HEK293 (cell line): ENCODE data around the gene SOWAHA.

Experiments used
- CTCF ChIA-PET: fragments of 350-600 bp; formaldehyde crosslinking; extraction: SDS; loops from one replicate; lab custom pipeline; 2021; ENCODE audit warnings: antibody characterized with exemption; lab: Yijun Ruan, JAX
- POLR2A ChIA-PET: fragments of 300-600 bp; formaldehyde crosslinking; extraction: SDS; loops from one replicate; lab custom pipeline; 2020; ENCODE audit warnings: antibody characterized with exemption, inconsistent platforms; lab: Yijun Ruan, JAX
- H3K27ac ChIP-seq: fragments of 200-500 bp; sonication (Bioruptor generic); 2 replicates; pipeline ENCODE4 v1.5.1; 2014; ENCODE audit warnings: low read depth, low read length, control low read depth, inconsistent platforms; ENCODE audit errors: extremely low read depth
- H3K36me3 ChIP-seq, 2 experiments: fragments of 200-500 bp in 1 of 2; sonication (Bioruptor generic) in 1 of 2; 1 replicate in 1 of 2; 2 replicates in 1 of 2; pipeline ENCODE4 v1.5.1; 2014 to 2017; ENCODE audit warnings: inconsistent platforms in 2 of 2, low read length in 2 of 2; ENCODE audit not compliant: control insufficient read depth in 2 of 2, insufficient read depth in 1 of 2
- H3K4me1 ChIP-seq: fragments of 200-500 bp; sonication (Bioruptor generic); 2 replicates; pipeline ENCODE4 v1.5.1; 2014; ENCODE audit warnings: mild to moderate bottlenecking, low read length, inconsistent platforms; ENCODE audit not compliant: control insufficient read depth, insufficient read depth
- H3K4me3 ChIP-seq: 2 replicates; pipeline ENCODE4 v1.5.1; 2011; ENCODE audit warnings: low read depth, mild to moderate bottlenecking, control low read depth, low read length, moderate library complexity
- H3K9me3 ChIP-seq: fragments of 200-500 bp; sonication (Bioruptor generic); 2 replicates; pipeline ENCODE4 v1.5.1; 2014; ENCODE audit warnings: low read depth, low read length, inconsistent platforms; ENCODE audit not compliant: control insufficient read depth, insufficient read depth
- BCL6B ChIP-seq: fragments of 450-650 bp; formaldehyde crosslinking; IDR thresholded peaks from 2 replicates; pipeline ENCODE4 v1.5.1; 2017; ENCODE audit warnings: missing biosample characterization, missing genetic modification characterization
- GLIS2 ChIP-seq: fragments of 450-650 bp; formaldehyde crosslinking; IDR thresholded peaks from 2 replicates; pipeline ENCODE4 v1.5.1; 2016; ENCODE audit warnings: missing biosample characterization, missing genetic modification characterization
- MEIS1 ChIP-seq: sonication (generic); formaldehyde crosslinking; IDR thresholded peaks from 2 replicates; pipeline ENCODE4 v1.8.1; 2022; ENCODE audit warnings: missing genetic modification reagents, mild to moderate bottlenecking, borderline replicate concordance
- RBAK ChIP-seq: fragments of 450-650 bp; formaldehyde crosslinking; IDR thresholded peaks from 2 replicates; pipeline ENCODE4 v1.5.1; 2016; ENCODE audit warnings: missing biosample characterization, missing genetic modification characterization
- YY1 ChIP-seq: fragments of 450-650 bp; formaldehyde crosslinking; IDR thresholded peaks from 2 replicates; pipeline ENCODE4 v1.5.1; 2018; ENCODE audit warnings: missing biosample characterization, missing genetic modification characterization
- ZBTB10 ChIP-seq: fragments of 450-650 bp; formaldehyde crosslinking; IDR thresholded peaks from 2 replicates; pipeline ENCODE4 v1.5.1; 2016; ENCODE audit warnings: missing biosample characterization, missing genetic modification characterization
- ZNF112 ChIP-seq: fragments of 450-650 bp; formaldehyde crosslinking; IDR thresholded peaks from 2 replicates; pipeline ENCODE4 v1.5.0; 2017; ENCODE audit warnings: missing biosample characterization, missing genetic modification characterization
- ZNF121 ChIP-seq: fragments of 450-650 bp; formaldehyde crosslinking; IDR thresholded peaks from 2 replicates; pipeline ENCODE4 v1.5.1; 2016; ENCODE audit warnings: missing biosample characterization, missing genetic modification characterization
- ZNF138 ChIP-seq: fragments of 450-650 bp; formaldehyde crosslinking; IDR thresholded peaks from 2 replicates; pipeline ENCODE4 v1.5.1; 2016; ENCODE audit warnings: missing biosample characterization, missing genetic modification characterization, borderline replicate concordance
- ZNF16 ChIP-seq: fragments of 450-650 bp; formaldehyde crosslinking; IDR thresholded peaks from 2 replicates; pipeline ENCODE4 v1.5.1; 2016; ENCODE audit warnings: low read depth, missing biosample characterization, missing genetic modification characterization
- ZNF223 ChIP-seq: fragments of 450-650 bp; formaldehyde crosslinking; IDR thresholded peaks from 2 replicates; pipeline ENCODE4 v1.5.1; 2016; ENCODE audit warnings: missing biosample characterization, missing genetic modification characterization
- ZNF23 ChIP-seq: fragments of 450-650 bp; formaldehyde crosslinking; IDR thresholded peaks from 2 replicates; pipeline ENCODE4 v1.5.1; 2016; ENCODE audit warnings: missing biosample characterization, missing genetic modification characterization, borderline replicate concordance
- ZNF239 ChIP-seq: fragments of 450-650 bp; formaldehyde crosslinking; IDR thresholded peaks from 2 replicates; pipeline ENCODE4 v1.5.1; 2016; ENCODE audit warnings: missing biosample characterization, missing genetic modification characterization
- ZNF266 ChIP-seq: fragments of 450-650 bp; formaldehyde crosslinking; IDR thresholded peaks from 2 replicates; pipeline ENCODE4 v1.5.1; 2016; ENCODE audit warnings: missing biosample characterization, missing genetic modification characterization, low read depth
- ZNF311 ChIP-seq: fragments of 450-650 bp; formaldehyde crosslinking; IDR thresholded peaks from 2 replicates; pipeline ENCODE4 v1.5.1; 2017; ENCODE audit warnings: missing biosample characterization, missing genetic modification characterization, borderline replicate concordance
- ZNF335 ChIP-seq: fragments of 450-650 bp; formaldehyde crosslinking; conservative IDR thresholded peaks from 2 replicates; pipeline ENCODE4 v1.5.1; 2016; ENCODE audit warnings: missing biosample characterization, missing genetic modification characterization
- ZNF394 ChIP-seq: fragments of 450-650 bp; formaldehyde crosslinking; IDR thresholded peaks from 2 replicates; pipeline ENCODE4 v1.5.1; 2016; ENCODE audit warnings: missing biosample characterization, missing genetic modification characterization, mild to moderate bottlenecking, moderate library complexity, borderline replicate concordance
- ZNF404 ChIP-seq: fragments of 450-650 bp; formaldehyde crosslinking; IDR thresholded peaks from 2 replicates; pipeline ENCODE4 v1.5.1; 2017; ENCODE audit warnings: missing biosample characterization, missing genetic modification characterization
- ZNF449 ChIP-seq: fragments of 450-650 bp; formaldehyde crosslinking; IDR thresholded peaks from 2 replicates; pipeline ENCODE4 v1.5.1; 2017; ENCODE audit warnings: missing biosample characterization, mild to moderate bottlenecking, missing genetic modification characterization, moderate library complexity
- ZNF600 ChIP-seq: fragments of 450-650 bp; formaldehyde crosslinking; IDR thresholded peaks from 2 replicates; pipeline ENCODE4 v1.5.1; 2016; ENCODE audit warnings: missing biosample characterization, missing genetic modification characterization
- ZNF777 ChIP-seq: fragments of 450-650 bp; formaldehyde crosslinking; IDR thresholded peaks from 2 replicates; pipeline ENCODE4 v1.5.1; 2017; ENCODE audit warnings: missing biosample characterization, missing genetic modification characterization, borderline replicate concordance
- ZNF792 ChIP-seq: fragments of 450-650 bp; formaldehyde crosslinking; IDR thresholded peaks from 2 replicates; pipeline ENCODE4 v1.5.1; 2016; ENCODE audit warnings: missing biosample characterization, missing genetic modification characterization
- ZSCAN16 ChIP-seq: fragments of 450-650 bp; formaldehyde crosslinking; IDR thresholded peaks from 2 replicates; pipeline ENCODE4 v1.5.1; 2016; ENCODE audit warnings: missing biosample characterization, missing genetic modification characterization

Gene SOWAHA

GRCh38 chr5:132773114-132773513, 40.0 kb upstream of the SOWAHA start:
- no peaks in the 10 kb centered on the region for H3K9me3 ChIP-seq
- TF ChIP-seq ZNF23 (tag by site-specific recombination) = no peak
- TF ChIP-seq ZNF600 (tag by site-specific recombination) = no peak
- no peak for TF ChIP-seq GLIS2 (tag by site-specific recombination)
- no peak for TF ChIP-seq ZNF335 (tag by site-specific recombination)
- TF ChIP-seq ZNF112 = no peak
- no peak for TF ChIP-seq ZNF404 (tag by site-specific recombination)
- no peak for TF ChIP-seq ZSCAN16 (tag by site-specific recombination)
- TF ChIP-seq ZBTB10 (tag by site-specific recombination) = no peak
- no peak for TF ChIP-seq ZNF138 (tag by site-specific recombination)
- TF ChIP-seq ZNF16 (tag by site-specific recombination) = no peak
- CTCF ChIA-PET = no interaction called here
- peaks cover 0 to 8% of the 10 kb centered on the region in 2 experiments; a peak in 1 of 3 replicates for H3K36me3 ChIP-seq
- H3K27ac ChIP-seq = no peak overlapping the region
- no peak overlapping the region for H3K4me3 ChIP-seq
- POLR2A ChIA-PET = interaction anchor here (1.1 to 2.1 kb wide), 2 partner anchors 18 to 36 kb away, joined by 3 to 6 read pairs; partner anchors contain the start of gene KIF3A
- no peaks in the 10 kb centered on the region for H3K4me1 ChIP-seq

GRCh38 chr5:132773601-132774355, 39.3 kb upstream of the SOWAHA start:
- H3K4me3 ChIP-seq = no peak overlapping the region
- ChIA-PET CTCF (no interaction called here), POLR2A (interaction anchor here (1.1 to 2.1 kb wide), 2 partner anchors 18 to 36 kb away, joined by 3 to 6 read pairs; partner anchors contain the start of gene KIF3A)
- TF ChIP-seq ZNF266 (tag by site-specific recombination) (no peak), ZNF223 (tag by site-specific recombination) (no peak), ZNF777 (no peak), GLIS2 (tag by site-specific recombination) (no peak), YY1 (tag by site-specific recombination) (no peak), ZNF394 (tag by site-specific recombination) (no peak), ZNF121 (tag by site-specific recombination) (no peak), ZNF449 (tag by site-specific recombination) (no peak), RBAK (tag by site-specific recombination) (no peak), ZNF792 (tag by site-specific recombination) (no peak), ZNF239 (tag by site-specific recombination) (no peak), MEIS1 (CRISPR knock-in tag) (no peak), ZNF311 (tag by site-specific recombination) (no peak), BCL6B (tag by site-specific recombination) (no peak)
- no peaks in the 10 kb centered on the region for H3K4me1 ChIP-seq
- no peaks in the 10 kb centered on the region for H3K9me3 ChIP-seq
- H3K36me3 ChIP-seq = peaks cover 0 to 5% of the 10 kb centered on the region in 2 experiments; a peak in 1 of 3 replicates
- no peak overlapping the region for H3K27ac ChIP-seq
